Thyroid gland (tissue), 4 donors: Measurements from ENCODE around the gene THSD7B. TPM values are rescaled to one million over a fixed set of nuclear protein-coding genes. Genes with fewer than 3 reads are reported as not detected.

Source experiments
- DNase-seq, 2 donors: peaks; one replicate each; pipeline ENCODE4 v3.0.0-alpha.2; 2019
- H3K27ac ChIP-seq, 3 donors: fragments of 200-600 bp; sonication (generic); 1 replicate in 2 of 3; 2 replicates in 1 of 3; pipeline ENCODE4 v1.5.1; 2016 to 2019; ENCODE audit warnings: mild to moderate bottlenecking in 1 of 3, moderate library complexity in 1 of 3
- H3K27me3 ChIP-seq: fragments of 200-600 bp; sonication (generic); one replicate; pipeline ENCODE4 v1.5.1; 2019
- H3K36me3 ChIP-seq, 2 donors: fragments of 200-600 bp; sonication (generic); one replicate each; pipeline ENCODE4 v1.5.1; 2016 to 2019
- H3K4me1 ChIP-seq, 2 donors: fragments of 200-600 bp; sonication (generic); one replicate each; pipeline ENCODE4 v1.5.1; 2017 to 2019
- H3K4me3 ChIP-seq, 3 donors: fragments of 200-600 bp; sonication (generic); replicated peaks in 1 of 3; 1 replicate in 2 of 3; 2 replicates in 1 of 3; pipeline ENCODE4 v1.5.1; 2016; ENCODE audit warnings: mild to moderate bottlenecking in 1 of 3
- H3K9me3 ChIP-seq: fragments of 200-600 bp; sonication (generic); one replicate; pipeline ENCODE4 v1.5.1; 2017
- CTCF ChIP-seq, 6 experiments: fragments of 200-600 bp in 3 of 6; fragments of 450-650 bp in 3 of 6; sonication (generic) in 3 of 6; IDR thresholded peaks; one replicate each; pipeline ENCODE4 v1.5.1; 2016 to 2019; ENCODE audit warnings: antibody characterized with exemption in 6 of 6, mild to moderate bottlenecking in 2 of 6, inconsistent platforms in 1 of 6, moderate library complexity in 1 of 6
- POLR2A ChIP-seq, 2 donors: fragments of 450-650 bp; IDR thresholded peaks; one replicate each; pipeline ENCODE4 v1.6.1; 2017; ENCODE audit warnings: antibody characterized with exemption in 2 of 2, mild to moderate bottlenecking in 2 of 2, moderate library complexity in 1 of 2
- WGBS, 2 donors: methylation state at CpG; one replicate each; pipeline ENCODE4 v1.1.5; 2017; 5-methylcytosine and 5-hydroxymethylcytosine counted together
- intact Hi-C: fragments of 100-400 bp; cut with DNase I; formaldehyde crosslinking; loops from one replicate; pipeline ENCODE4 v1.15.1; 2023
- small RNA-seq: library from RNA; depleted of rRNA; stranded (forward); fragments of <200 nt; gene quantifications from one replicate; pipeline ENCODE3, GENCODE V24; 2016
- total RNA-seq, 4 donors: library from RNA; depleted of rRNA; stranded (reverse); fragments of >200 nt; gene quantifications; one replicate each; pipeline ENCODE4 v1.2.3, GENCODE V29; 2016

The THSD7B gene
- total RNA-seq, 4 donors from 2014 or later = 0.29 to 1.2 (median 0.92) TPM

GRCh38 chr2:137715731-137716191, 950.4 kb downstream of the THSD7B start:
- intact Hi-C loops = no loop called here
- TF ChIP-seq CTCF (IDR thresholded peaks at IDR 0.05) (no peak), POLR2A (IDR thresholded peaks at IDR 0.05) (no peak)
- H3K36me3 ChIP-seq = no peaks in the 10 kb centered on the region
- 89 to 94% methylated on average over 11 to 16 of the region's 17 CpGs for WGBS, 2 donors
- no peaks in the 10 kb centered on the region for H3K9me3 ChIP-seq
- no peaks in the 10 kb centered on the region for H3K4me1 ChIP-seq
- DNase-seq = no peak
- no peak overlapping the region for H3K27ac ChIP-seq
- H3K4me3 ChIP-seq = no peak overlapping the region
- H3K27me3 ChIP-seq = no peaks in the 10 kb centered on the region

GRCh38 chr2:137718786-137719185, 953.4 kb downstream of the THSD7B start:
- no peak for DNase-seq
- intact Hi-C loops = no loop called here

GRCh38 chr2:137721733-137722132, 956.4 kb downstream of the THSD7B start:
- Histone ChIP-seq H3K27ac (no peak overlapping the region), H3K4me3 (no peak overlapping the region), H3K9me3 (no peaks in the 10 kb centered on the region), H3K27me3 (no peaks in the 10 kb centered on the region), H3K4me1 (no peaks in the 10 kb centered on the region), H3K36me3 (no peaks in the 10 kb centered on the region)
- DNase-seq = no peak
- WGBS, 2 donors = 99% methylated on average over 1 of the region's 1 CpG
- TF ChIP-seq CTCF (IDR thresholded peaks at IDR 0.05) = no peak
- no peak for TF ChIP-seq POLR2A (IDR thresholded peaks at IDR 0.05)
- intact Hi-C loops = no loop called here

More at GRCh38 chr2:137718786-137719185, 953.4 kb downstream of the THSD7B start:
- Histone ChIP-seq H3K36me3 (no peaks in the 10 kb centered on the region), H3K27me3 (no peaks in the 10 kb centered on the region), H3K27ac (no peak overlapping the region), H3K4me3 (no peak overlapping the region), H3K4me1 (no peaks in the 10 kb centered on the region), H3K9me3 (no peaks in the 10 kb centered on the region)
- 89 to 93% methylated on average over 3 of the region's 3 CpGs for WGBS, 2 donors
- TF ChIP-seq CTCF (IDR thresholded peaks at IDR 0.05) (no peak), POLR2A (IDR thresholded peaks at IDR 0.05) (no peak)

GRCh38 chr2:137724912-137725311, 959.6 kb downstream of the THSD7B start:
- no peaks in the 10 kb centered on the region for H3K9me3 ChIP-seq
- 75 to 84% methylated on average over 2 of the region's 2 CpGs for WGBS, 2 donors
- no peaks in the 10 kb centered on the region for H3K27me3 ChIP-seq
- no peak overlapping the region for H3K4me3 ChIP-seq
- no peaks in the 10 kb centered on the region for H3K36me3 ChIP-seq
- no peak for TF ChIP-seq CTCF (IDR thresholded peaks at IDR 0.05)
- TF ChIP-seq POLR2A (IDR thresholded peaks at IDR 0.05) = no peak
- intact Hi-C loops = no loop called here
- no peaks in the 10 kb centered on the region for H3K4me1 ChIP-seq
- no peak for DNase-seq
- H3K27ac ChIP-seq = no peak overlapping the region

Small RNAs within 50 kb of the gene (small RNA-seq; reads per million reads assigned to genes)
- gene RF00019 (not detected), gene RNA5SP105 (not detected)
